A549 (cell line): ENCODE measurements around the gene ZNF804B. TPM values are rescaled to one million over a fixed set of nuclear protein-coding genes. Genes with fewer than 3 reads are reported as not detected.
A peak's percentile ranks its signal among the peaks of the same experiment; 100 is the strongest.

Source experiments
- ATAC-seq, 2 experiments: fragments of 200-7000 bp in 1 of 2; fragments of >200 bp in 1 of 2; cut with Nextera tagmentation in 1 of 2; cut with Tn5 transposase in 1 of 2; 3 replicates each; pipeline versions ENCODE4 v1.8.0 to v1.9.1; 2018 to 2020; ENCODE audit warnings: mild to moderate bottlenecking in 1 of 2, moderate library complexity in 1 of 2
- CTCF ChIA-PET: fragments of 300-600 bp; sonication (Branson Sonifier 250); formaldehyde crosslinking; extraction: SDS; loops from one replicate; lab custom pipeline; 2021; ENCODE audit warnings: antibody characterized with exemption, inconsistent platforms; lab: Yijun Ruan, JAX
- POLR2A ChIA-PET: fragments of 350-600 bp; formaldehyde crosslinking; extraction: SDS; loops from one replicate; lab custom pipeline; 2021; ENCODE audit warnings: antibody characterized with exemption, inconsistent platforms; lab: Yijun Ruan, JAX
- DNase-seq, 2 experiments: peaks; one replicate each; pipeline versions ENCODE4 v3.0.0 to v3.0.0-alpha.2; 2011 to 2016; ENCODE audit warnings: low read depth in 1 of 2, low spot score in 1 of 2
- FAIRE-seq: peaks from 2 replicates; lab custom pipeline; 2011; peaks lifted over from hg19 to GRCh38; lab: Jason Lieb, UNC
- H3K27ac ChIP-seq, 2 experiments: fragments of >200 bp; sonication (Bioruptor Twin); formaldehyde crosslinking; 3 replicates each; pipeline ENCODE4 v1.5.1; 2016 to 2017
- H3K4me1 ChIP-seq: fragments of >200 bp; sonication (Bioruptor Twin); formaldehyde crosslinking; 3 replicates; pipeline ENCODE4 v1.6.1; 2016
- H3K4me2 ChIP-seq: fragments of >200 bp; sonication (Bioruptor Twin); formaldehyde crosslinking; 3 replicates; pipeline ENCODE4 v1.6.1; 2016
- H3K4me3 ChIP-seq: fragments of >200 bp; sonication (Bioruptor Twin); formaldehyde crosslinking; 3 replicates; pipeline ENCODE4 v1.5.1; 2016
- H3K9me3 ChIP-seq: fragments of >200 bp; sonication (Bioruptor Twin); formaldehyde crosslinking; 3 replicates; pipeline ENCODE4 v1.6.1; 2016
- ATOH8 ChIP-seq: fragments of 250-450 bp; sonication (Bioruptor Pico); IDR thresholded peaks from 2 replicates; pipeline ENCODE4 v1.5.0; 2020; ENCODE audit warnings: low read depth, mild to moderate bottlenecking, moderate library complexity
- CEBPB ChIP-seq, 2 experiments: fragments of >200 bp in 1 of 2; sonication (Bioruptor Twin) in 1 of 2; formaldehyde crosslinking in 1 of 2; IDR thresholded peaks; 2 replicates each; pipeline ENCODE4 v1.6.1; 2012 to 2016
- CHD2 ChIP-seq: fragments of 150-350 bp; IDR thresholded peaks from 2 replicates; pipeline ENCODE4 v1.6.1; 2014; ENCODE audit warnings: low read length; ENCODE audit not compliant: partially characterized antibody
- EHF ChIP-seq: fragments of 250-450 bp; sonication (Bioruptor Pico); IDR thresholded peaks from 2 replicates; pipeline ENCODE4 v1.5.0; 2020; ENCODE audit warnings: mild to moderate bottlenecking
- ESRRA ChIP-seq: fragments of 150-350 bp; IDR thresholded peaks from 2 replicates; pipeline ENCODE4 v1.6.1; 2014; ENCODE audit warnings: mild to moderate bottlenecking, low read length, borderline replicate concordance
- GATA3 ChIP-seq: IDR thresholded peaks from 2 replicates; pipeline ENCODE4 v1.6.1; 2012; ENCODE audit warnings: borderline replicate concordance
- HES2 ChIP-seq: fragments of >200 bp; sonication (Bioruptor Twin); formaldehyde crosslinking; IDR thresholded peaks from 2 replicates; pipeline ENCODE4 v1.6.1; 2016
- HEYL ChIP-seq: fragments of 250-450 bp; sonication (Bioruptor Pico); IDR thresholded peaks from 2 replicates; pipeline ENCODE4 v1.8.0; 2021; ENCODE audit warnings: mild to moderate bottlenecking, moderate library complexity
- JUN ChIP-seq, 2 experiments: fragments of >200 bp; sonication (Bioruptor Twin); formaldehyde crosslinking; IDR thresholded peaks; 2 replicates in 1 of 2; 3 replicates in 1 of 2; pipeline ENCODE4 v1.6.1; 2016 to 2017
- KDM5A ChIP-seq: fragments of 200-600 bp; sonication (generic); IDR thresholded peaks from 2 replicates; pipeline ENCODE4 v1.6.1; 2016; ENCODE audit warnings: antibody characterized with exemption, mild to moderate bottlenecking
- MAFK ChIP-seq: fragments of 450-650 bp; IDR thresholded peaks from 2 replicates; pipeline ENCODE4 v1.6.1; 2014; ENCODE audit not compliant: partially characterized antibody
- MAX ChIP-seq: IDR thresholded peaks from 2 replicates; pipeline ENCODE4 v1.6.1; 2012
- POLR2A ChIP-seq: IDR thresholded peaks from 2 replicates; pipeline ENCODE4 v1.6.1; 2012; ENCODE audit warnings: mild to moderate bottlenecking, low read length
- POLR2AphosphoS2 ChIP-seq: conservative IDR thresholded peaks from 2 replicates; pipeline ENCODE4 v1.6.1; 2012; ENCODE audit warnings: low read length, improper control_type of control experiment, inconsistent platforms
- RAD21 ChIP-seq, 2 experiments: fragments of >200 bp in 1 of 2; sonication (Bioruptor Twin) in 1 of 2; formaldehyde crosslinking in 1 of 2; IDR thresholded peaks in 1 of 2; conservative IDR thresholded peaks in 1 of 2; 2 replicates in 1 of 2; 3 replicates in 1 of 2; pipeline ENCODE4 v1.6.1; 2012 to 2018; ENCODE audit warnings: inconsistent platforms in 1 of 2
- RCOR1 ChIP-seq: fragments of 150-350 bp; IDR thresholded peaks from 2 replicates; pipeline ENCODE4 v1.6.1; 2014; ENCODE audit warnings: antibody characterized with exemption, low read length, low read depth
- RNF2 ChIP-seq: fragments of 200-600 bp; sonication (generic); IDR thresholded peaks from 2 replicates; pipeline ENCODE4 v1.6.1; 2016; ENCODE audit warnings: low read depth, mild to moderate bottlenecking, antibody characterized with exemption, moderate library complexity, borderline replicate concordance
- SMC3 ChIP-seq: fragments of >200 bp; sonication (Bioruptor Twin); formaldehyde crosslinking; IDR thresholded peaks from 3 replicates; pipeline ENCODE4 v1.6.1; 2018; ENCODE audit warnings: inconsistent platforms
- USF2 ChIP-seq: fragments of 450-650 bp; IDR thresholded peaks from 2 replicates; pipeline ENCODE4 v1.6.1; 2014; ENCODE audit warnings: antibody characterized with exemption
- ZFP36 ChIP-seq: fragments of 450-650 bp; IDR thresholded peaks from 2 replicates; pipeline ENCODE4 v1.6.1; 2014; ENCODE audit warnings: borderline replicate concordance; ENCODE audit not compliant: partially characterized antibody
- WGBS: methylation state at CpG from one replicate; pipeline ENCODE4 v1.1.6; 2017; ENCODE audit errors: missing lambda C conversion rate; 5-methylcytosine and 5-hydroxymethylcytosine counted together
- polyA plus RNA-seq, 4 experiments: library from polyadenylated mRNA; depleted of rRNA in 3 of 4; stranded (reverse); fragments of >200 nt; fragmentation: RNase III in 1 of 4; extraction: RNeasy Plus Mini Kit Qiagen cat#74134 plus additional on column Dnase treatment in 1 of 4; gene quantifications; 2 replicates in 3 of 4; 3 replicates in 1 of 4; pipeline ENCODE4 v1.2.3, GENCODE V29; 2011 to 2017

Gene ZNF804B
- polyA plus RNA-seq, 2 of the 4 experiments (the other 2 are of a cell fraction), result not detected

GRCh38 chr7:89001306-89001705 is 241.8 kb downstream of the ZNF804B start:
- Histone ChIP-seq H3K9me3 (no peaks in the 10 kb centered on the region), H3K4me3 (no peak overlapping the region), H3K27ac (no peak overlapping the region), H3K4me2 (no peak overlapping the region), H3K4me1 (no peaks in the 10 kb centered on the region)
- ATAC-seq (no peak), FAIRE-seq (no peak), DNase-seq (no peak)
- ChIA-PET CTCF (no interaction called here), POLR2A (no interaction called here)
- TF ChIP-seq RNF2 (no peak), RCOR1 (no peak), GATA3 (no peak), JUN (IDR thresholded peaks at IDR 0.05) (no peak), HES2 (no peak), HEYL (CRISPR knock-in tag) (no peak), POLR2AphosphoS2 (no peak), ZFP36 (no peak), ESRRA (no peak), CHD2 (no peak), SMC3 (no peak), EHF (CRISPR knock-in tag) (no peak), KDM5A (no peak), CEBPB (IDR thresholded peaks at IDR 0.05) (no peak)
- 14% methylated on average over 1 of the region's 1 CpG for WGBS

- no peak for TF ChIP-seq RAD21 (conservative IDR thresholded peaks at IDR 0.05 in 1 of 2, IDR thresholded peaks at IDR 0.05 in 1 of 2)
- Histone ChIP-seq H3K4me2 (no peak overlapping the region), H3K4me1 (no peaks in the 10 kb centered on the region), H3K9me3 (no peaks in the 10 kb centered on the region), H3K27ac (no peak overlapping the region), H3K4me3 (no peak overlapping the region)
- ChIA-PET POLR2A (no interaction called here), CTCF (no interaction called here)
- no peak for FAIRE-seq
- no peak for DNase-seq
- WGBS, result 13% methylated on average over 4 of the region's 4 CpGs
- no peak for ATAC-seq
Measured at GRCh38 chr7:89002981-89003956, 243.8 kb downstream of the ZNF804B start.

- H3K9me3 ChIP-seq, result no peaks in the 10 kb centered on the region; the same call in 2 of the 3 replicates
- no peak overlapping the region for H3K4me2 ChIP-seq
- 16% methylated on average over 5 of the region's 5 CpGs for WGBS
- ChIA-PET POLR2A (no interaction called here), CTCF (no interaction called here)
- no peak for DNase-seq
- H3K4me3 ChIP-seq, result no peak overlapping the region
- no peaks in the 10 kb centered on the region for H3K4me1 ChIP-seq
- no peak for ATAC-seq
- TF ChIP-seq USF2 (no peak), POLR2A (no peak), ZFP36 (peak; percentile 35), ATOH8 (no peak)
- no peak overlapping the region for H3K27ac ChIP-seq
- FAIRE-seq, result no peak
Measured at GRCh38 chr7:89012016-89012415, 252.5 kb downstream of the ZNF804B start.

- CTCF ChIA-PET, result no interaction called here
- Histone ChIP-seq H3K4me2 (no peak overlapping the region), H3K9me3 (no peaks in the 10 kb centered on the region; the same call in 2 of the 3 replicates), H3K4me1 (no peaks in the 10 kb centered on the region), H3K27ac (no peak overlapping the region), H3K4me3 (no peak overlapping the region)
- POLR2A ChIA-PET, result no interaction called here
- ATAC-seq, result no peak
- WGBS, result 8% methylated on average over 3 of the region's 3 CpGs
- DNase-seq, result no peak
- no peak for FAIRE-seq
- peak; percentile 26 for TF ChIP-seq MAFK
- no peak for TF ChIP-seq MAX
Measured at GRCh38 chr7:89017695-89018094, 258.2 kb downstream of the ZNF804B start.
